Measurements from ENCODE around the gene SPSB1.

- TF ChIP-seq CREB5 (CRISPR knock-in tag; IDR thresholded peaks at IDR 0.05; ENCODE audit: low read depth) (no peak), ZNF565 (CRISPR knock-in tag; conservative IDR thresholded peaks at IDR 0.05; ENCODE audit: low read depth) (no peak), ZFP3 (CRISPR knock-in tag; IDR thresholded peaks at IDR 0.05) (no peak), PATZ1 (CRISPR knock-in tag; IDR thresholded peaks at IDR 0.05; ENCODE audit: borderline replicate concordance) (no peak), RARB (CRISPR knock-in tag; IDR thresholded peaks at IDR 0.05) (no peak)
These were observed 121.2 kb downstream of the SPSB1 start for GRCh38 chr1:9413877-9414213.
